ENCODE results near the gene RBM5.

Gene RBM5

GRCh38 chr3:50161320-50161719, 72.6 kb downstream of the RBM5 start:
- H3K27ac ChIP-seq: peak overlapping the region; percentile 82 to 97
- TF ChIP-seq, protein P1, sequence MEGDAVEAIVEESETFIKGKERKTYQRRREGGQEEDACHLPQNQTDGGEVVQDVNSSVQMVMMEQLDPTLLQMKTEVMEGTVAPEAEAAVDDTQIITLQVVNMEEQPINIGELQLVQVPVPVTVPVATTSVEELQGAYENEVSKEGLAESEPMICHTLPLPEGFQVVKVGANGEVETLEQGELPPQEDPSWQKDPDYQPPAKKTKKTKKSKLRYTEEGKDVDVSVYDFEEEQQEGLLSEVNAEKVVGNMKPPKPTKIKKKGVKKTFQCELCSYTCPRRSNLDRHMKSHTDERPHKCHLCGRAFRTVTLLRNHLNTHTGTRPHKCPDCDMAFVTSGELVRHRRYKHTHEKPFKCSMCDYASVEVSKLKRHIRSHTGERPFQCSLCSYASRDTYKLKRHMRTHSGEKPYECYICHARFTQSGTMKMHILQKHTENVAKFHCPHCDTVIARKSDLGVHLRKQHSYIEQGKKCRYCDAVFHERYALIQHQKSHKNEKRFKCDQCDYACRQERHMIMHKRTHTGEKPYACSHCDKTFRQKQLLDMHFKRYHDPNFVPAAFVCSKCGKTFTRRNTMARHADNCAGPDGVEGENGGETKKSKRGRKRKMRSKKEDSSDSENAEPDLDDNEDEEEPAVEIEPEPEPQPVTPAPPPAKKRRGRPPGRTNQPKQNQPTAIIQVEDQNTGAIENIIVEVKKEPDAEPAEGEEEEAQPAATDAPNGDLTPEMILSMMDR (IDR thresholded peaks at IDR 0.05): no peak
- H3K4me3 ChIP-seq: peak overlapping the region; percentile 10
- no peak for DNase-seq (ENCODE audit: low spot score)

DNA sequence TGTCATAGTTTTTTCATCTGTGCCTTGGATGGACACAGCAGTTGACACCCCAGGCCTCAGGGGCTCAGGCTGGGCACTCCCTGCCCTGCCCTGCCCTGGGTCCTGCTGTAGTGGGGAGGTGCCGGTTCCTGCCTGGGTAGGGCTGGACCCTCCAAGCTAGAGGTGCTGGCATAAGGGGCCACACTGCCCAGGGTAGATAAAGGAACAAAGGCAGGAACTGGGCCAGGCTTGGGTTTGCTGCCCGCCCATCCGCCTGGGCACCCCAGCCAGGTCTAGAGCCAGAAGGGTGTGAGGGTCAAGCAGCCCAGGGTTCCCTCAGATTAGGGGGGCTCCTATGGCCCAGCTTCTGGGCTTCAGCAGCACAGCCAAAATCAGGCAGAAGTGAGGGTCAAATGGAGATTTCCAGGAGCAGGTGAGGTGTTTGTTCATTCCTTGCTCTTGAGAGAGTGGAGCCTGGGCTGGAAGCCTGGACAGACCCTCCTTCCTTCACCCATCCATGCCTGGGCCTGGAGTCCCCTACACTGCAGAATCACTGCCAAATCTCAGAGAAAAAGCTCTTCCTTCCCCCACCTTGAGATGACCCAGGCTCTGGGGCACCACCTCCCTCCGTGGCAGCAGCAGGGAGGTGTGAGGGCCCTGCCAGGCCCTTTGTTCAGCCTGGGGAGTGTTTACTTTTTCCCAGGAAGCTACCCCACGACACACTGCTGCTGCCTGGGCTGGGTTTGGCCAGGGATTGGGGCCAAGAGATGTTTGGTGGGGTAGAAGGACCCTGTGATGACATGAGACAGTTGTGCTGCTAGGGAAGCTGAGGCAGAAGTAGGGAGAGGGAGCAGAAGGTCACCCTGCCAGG, 73.5 kb downstream of the RBM5 start:
- peak overlapping the region; percentile 82 to 97 for H3K27ac ChIP-seq
- no peak for DNase-seq (ENCODE audit: low spot score)
- TF ChIP-seq, protein P1 (IDR thresholded peaks at IDR 0.05): no peak

DNA sequence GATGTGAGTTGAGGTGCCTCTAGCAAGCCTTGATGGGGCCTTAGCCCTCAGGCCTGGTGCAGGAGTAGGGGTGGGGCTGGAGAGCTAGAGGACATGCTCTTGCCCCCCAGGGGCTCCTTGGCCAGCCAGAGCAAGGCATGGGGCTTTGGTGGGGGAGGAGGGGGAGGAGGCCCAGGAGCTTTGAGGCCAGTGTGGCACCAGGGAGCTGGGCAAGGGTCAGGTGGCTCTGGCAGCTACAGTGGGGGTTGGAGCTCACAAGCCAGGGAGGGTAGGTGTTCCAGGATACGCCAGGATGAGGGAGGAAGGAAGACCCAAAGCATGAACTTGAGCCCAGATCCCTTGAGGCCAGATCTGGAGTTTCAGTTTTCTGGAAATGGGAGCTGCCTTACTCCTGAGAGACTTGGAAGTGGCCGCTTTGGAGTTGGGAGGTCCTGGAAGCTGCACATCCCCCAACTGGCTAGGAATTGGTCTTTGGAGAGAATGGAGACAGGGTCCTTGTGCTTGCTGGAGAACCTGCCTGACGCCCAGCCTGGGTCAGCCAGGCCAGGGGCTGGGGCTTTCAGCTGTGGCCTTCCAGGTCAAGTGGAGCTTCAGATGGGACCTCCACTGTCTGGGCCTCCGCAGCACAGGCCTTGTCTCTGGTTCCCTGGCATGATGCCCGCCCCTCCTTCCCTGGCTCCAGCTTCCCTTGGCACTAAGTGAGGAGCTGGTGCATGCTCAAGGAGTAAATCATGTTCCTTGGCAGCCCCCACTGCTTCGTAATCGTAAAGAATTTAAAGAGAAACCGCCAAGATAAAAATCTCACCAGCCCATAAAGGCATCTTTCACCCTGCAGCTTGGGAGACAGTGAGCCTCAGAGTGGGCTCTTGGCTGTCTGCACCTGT, 75.1 kb downstream of the RBM5 start:
- DNase-seq (ENCODE audit: low spot score): peak; percentile 96
- H3K27ac ChIP-seq: peak overlapping the region; percentile 82 to 97
- peak overlapping the region; percentile 57 for H3K4me3 ChIP-seq
- TF ChIP-seq, protein P1 (IDR thresholded peaks at IDR 0.05): no peak

More for the DNA sequence above, 73.5 kb downstream of the RBM5 start:
- H3K4me3 ChIP-seq: no peak overlapping the region

DNA sequence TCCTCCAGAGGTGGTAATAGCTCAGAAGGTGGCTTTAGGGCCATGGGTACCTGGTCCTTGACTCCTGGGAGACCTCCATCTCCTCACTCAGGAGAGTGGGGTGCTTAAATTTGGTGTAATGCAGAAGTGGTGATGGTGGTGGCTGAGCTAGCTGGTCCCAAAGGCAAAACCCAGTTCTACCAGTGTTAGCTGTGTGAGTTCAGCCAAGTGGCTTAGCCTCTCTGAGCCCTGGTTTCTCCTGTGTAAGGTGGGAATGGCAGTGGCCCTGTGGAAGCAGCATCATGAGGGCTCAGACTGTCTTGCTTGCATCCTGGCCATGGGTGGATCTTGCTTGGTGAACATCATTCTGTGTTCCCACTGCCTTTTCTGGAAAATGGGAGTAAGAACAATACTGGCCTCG, 75.8 kb downstream of the RBM5 start:
- H3K4me3 ChIP-seq: peak overlapping the region; percentile 57
- TF ChIP-seq, protein P1 (IDR thresholded peaks at IDR 0.05): no peak
- peak overlapping the region; percentile 82 to 97 for H3K27ac ChIP-seq
- DNase-seq (ENCODE audit: low spot score): no peak

- peak; percentile 86 for DNase-seq (ENCODE audit: low spot score)
- TF ChIP-seq, protein P1 (IDR thresholded peaks at IDR 0.05): no peak
- Histone ChIP-seq H3K27ac (peak overlapping the region; percentile 82 to 97), H3K4me3 (peak overlapping the region; percentile 57)
These were observed 76.5 kb downstream of the RBM5 start for GRCh38 chr3:50164984-50165909.

DNA sequence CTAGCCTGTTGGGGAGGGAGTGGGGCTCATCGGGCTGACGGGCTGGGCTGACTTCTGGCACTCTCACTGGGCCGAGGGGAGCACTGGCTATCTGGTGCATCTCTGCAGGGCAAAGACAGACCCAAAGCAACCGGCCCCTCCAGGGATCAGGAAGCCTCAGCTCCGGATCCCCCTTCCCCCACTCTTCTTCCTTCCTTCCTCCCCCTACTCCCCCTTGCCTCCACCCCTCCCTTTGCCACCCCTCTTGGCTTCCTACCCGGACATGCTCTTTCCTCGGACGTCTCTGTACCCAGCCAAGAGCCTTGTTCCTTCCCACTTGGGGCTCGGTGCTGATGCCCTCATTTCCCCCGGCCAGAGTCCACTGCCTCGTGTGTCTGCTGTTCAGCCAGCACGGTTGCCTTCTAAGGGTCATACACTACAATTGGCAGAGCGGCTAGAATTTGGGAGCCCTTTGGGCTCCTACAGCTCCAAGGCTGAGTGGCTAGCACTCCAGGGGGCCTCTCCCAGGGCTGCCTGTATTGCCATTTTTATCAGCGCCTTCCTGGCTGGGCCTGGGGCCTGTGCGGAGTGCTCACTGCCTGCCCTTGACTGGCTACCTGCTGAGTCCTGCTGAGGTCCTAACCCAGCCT, 77.3 kb downstream of the RBM5 start:
- no peak for DNase-seq (ENCODE audit: low spot score)
- peak overlapping the region; percentile 82 to 97 for H3K27ac ChIP-seq
- H3K4me3 ChIP-seq: peak overlapping the region; percentile 57
- TF ChIP-seq, protein P1 (IDR thresholded peaks at IDR 0.05): no peak

All from coronary artery (tissue), 2 donors.